K562 (cell line): ENCODE measurements around the gene NET1. TPM values are rescaled to one million over a fixed set of nuclear protein-coding genes. Genes with fewer than 3 reads are reported as not detected.

ENCODE experiments used
- ATAC-seq: fragments of 200-7000 bp; cut with Tn5 transposase; 3 replicates; pipeline ENCODE4 v1.9.1; 2020; ENCODE audit warnings: moderate library complexity
- BruUV-seq: library from RNA; stranded (reverse); fragments of 400-500 nt; replicated peaks from 2 replicates; lab custom pipeline; 2021; lab: Mats Ljungman, UMichigan
- CTCF ChIA-PET: fragments of 300-600 bp; formaldehyde crosslinking; extraction: SDS; loops from one replicate; lab custom pipeline; 2021; ENCODE audit warnings: low intra/inter-chr PET ratio; lab: Yijun Ruan, JAX
- POLR2A ChIA-PET: fragments of 300-600, 350-650 bp; sonication (Branson Sonifier 250); formaldehyde crosslinking; extraction: SDS; loops from one replicate; lab custom pipeline; 2021; ENCODE audit warnings: antibody characterized with exemption, inconsistent platforms; lab: Yijun Ruan, JAX
- DNase-seq, 4 experiments: peaks; one replicate each; pipeline versions ENCODE4 v3.0.0 to v3.0.0-alpha.2; 2011 to 2018; ENCODE audit warnings: low spot score in 3 of 4, mixed read lengths in 3 of 4; ENCODE audit errors: extremely low read depth in 1 of 4
- FAIRE-seq: peaks from 2 replicates; lab custom pipeline; 2011; peaks lifted over from hg19 to GRCh38; lab: Jason Lieb, UNC
- H2AFZ ChIP-seq: 2 replicates; pipeline ENCODE4 v1.6.0; 2011; ENCODE audit warnings: low read depth, low read length, control low read depth, inconsistent platforms
- H3K27ac ChIP-seq: fragments of 200-600 bp; 3 replicates; pipeline ENCODE4 v1.8.0; 2011; ENCODE audit warnings: low read depth, mild to moderate bottlenecking, control low read depth, inconsistent platforms, low read length, moderate library complexity, mixed read lengths; ENCODE audit errors: extremely low read depth
- H3K27me3 ChIP-seq, 2 experiments: fragments of 300-600 bp in 1 of 2; 2 replicates in 1 of 2; 3 replicates in 1 of 2; pipeline versions ENCODE4 v1.6.0 to v1.8.0; 2011; ENCODE audit warnings: inconsistent platforms in 2 of 2, low read length in 2 of 2, mild to moderate bottlenecking in 1 of 2, mixed read lengths in 1 of 2, moderate library complexity in 1 of 2; ENCODE audit not compliant: control insufficient read depth in 2 of 2, insufficient read depth in 2 of 2
- H3K36me3 ChIP-seq: fragments of 300-600 bp; 3 replicates; pipeline ENCODE4 v1.8.0; 2011; ENCODE audit warnings: mild to moderate bottlenecking, low read length, inconsistent platforms; ENCODE audit not compliant: control insufficient read depth, insufficient read depth
- H3K4me1 ChIP-seq, 2 experiments: fragments of 200-600 bp in 1 of 2; replicated peaks in 1 of 2; 2 replicates in 1 of 2; 3 replicates in 1 of 2; pipeline versions ENCODE4 v1.5.1 to v1.8.0; 2011; ENCODE audit warnings: inconsistent platforms in 2 of 2, low read length in 2 of 2, mild to moderate bottlenecking in 1 of 2, mixed read lengths in 1 of 2, moderate library complexity in 1 of 2; ENCODE audit not compliant: control insufficient read depth in 2 of 2, insufficient read depth in 2 of 2
- H3K4me2 ChIP-seq: 2 replicates; pipeline ENCODE4 v1.6.1; 2011; ENCODE audit warnings: low read length, control low read depth, inconsistent platforms, mixed read lengths; ENCODE audit not compliant: insufficient read depth
- H3K4me3 ChIP-seq: fragments of 200-600 bp; sonication (generic), shearing (Covaris generic); 2 replicates; pipeline ENCODE4 v1.5.1; 2016; ENCODE audit warnings: control low read depth, inconsistent platforms
- H3K79me2 ChIP-seq: fragments of 200-600 bp; 3 replicates; pipeline ENCODE4 v1.8.0; 2011; ENCODE audit warnings: low read length, inconsistent platforms; ENCODE audit not compliant: control insufficient read depth, insufficient read depth
- H3K9ac ChIP-seq, 2 experiments: 2 replicates each; pipeline versions ENCODE4 v1.6.0 to v1.6.1; 2011; ENCODE audit warnings: low read depth in 2 of 2, low read length in 2 of 2, control low read depth in 1 of 2, inconsistent platforms in 1 of 2, mild to moderate bottlenecking in 1 of 2, mixed read lengths in 1 of 2; ENCODE audit not compliant: insufficient read depth in 1 of 2
- H3K9me1 ChIP-seq: one replicate; pipeline ENCODE4 v1.6.0; 2011; ENCODE audit warnings: inconsistent platforms, mild to moderate bottlenecking, low read length, moderate library complexity; ENCODE audit not compliant: control insufficient read depth, insufficient read depth
- H3K9me3 ChIP-seq: replicated peaks from 2 replicates; pipeline ENCODE4 v1.5.1; 2011; ENCODE audit warnings: low read depth, low read length, inconsistent platforms; ENCODE audit not compliant: control insufficient read depth, insufficient read depth
- H4K20me1 ChIP-seq: replicated peaks from 2 replicates; pipeline ENCODE4 v1.6.1; 2011; ENCODE audit warnings: low read length, inconsistent platforms, mixed read lengths; ENCODE audit not compliant: control insufficient read depth, insufficient read depth
- CC2D1A ChIP-seq: fragments of 450-650 bp; IDR thresholded peaks from 2 replicates; pipeline ENCODE4 v1.6.1; 2017; ENCODE audit warnings: mild to moderate bottlenecking
- E4F1 ChIP-seq: fragments of 250-450 bp; sonication (Bioruptor Pico); IDR thresholded peaks from 2 replicates; pipeline ENCODE4 v1.5.0; 2021; ENCODE audit warnings: mild to moderate bottlenecking, borderline replicate concordance
- IRF1 ChIP-seq: sonication (generic); formaldehyde crosslinking; IDR thresholded peaks from 2 replicates; pipeline ENCODE4 v1.8.0; 2022; ENCODE audit warnings: missing genetic modification reagents, mild to moderate bottlenecking, borderline replicate concordance
- ZNF347 ChIP-seq: fragments of 450-650 bp; formaldehyde crosslinking; IDR thresholded peaks from 2 replicates; pipeline ENCODE4 v1.4.0; 2020; ENCODE audit warnings: low read depth, mild to moderate bottlenecking, moderate library complexity
- ZNF609 ChIP-seq: sonication (generic); formaldehyde crosslinking; IDR thresholded peaks from 2 replicates; pipeline ENCODE4 v1.8.1; 2023; ENCODE audit warnings: missing genetic modification reagents, mild to moderate bottlenecking, borderline replicate concordance
- WGBS: fragments of 100-300 bp; shearing (Covaris generic); methylation state at CpG from one replicate; pipeline ENCODE4 v1.1.6; 2016; ENCODE audit warnings: low coverage, mixed read lengths; ENCODE audit not compliant: insufficient coverage; ENCODE audit errors: missing lambda C conversion rate; 5-methylcytosine and 5-hydroxymethylcytosine counted together
- in situ Hi-C: fragments of 300-500 bp; cut with MboI; formaldehyde crosslinking; loops from 4 replicates; pipeline ENCODE4 v1.15.0; 2018; ENCODE audit warnings: inconsistent platforms, mixed read lengths
- intact Hi-C: fragments of 100-400 bp; cut with micrococcal nuclease; formaldehyde crosslinking; loops from 2 replicates; pipeline ENCODE4 v1.14.2; 2022
- polyA plus RNA-seq, 8 experiments: library from polyadenylated mRNA; depleted of rRNA in 4 of 8; stranded (reverse) in 5 of 8; unstranded in 3 of 8; fragments of >200 nt; fragmentation: Nextera tagmentation in 2 of 8; fragmentation: Illumina TruSeq in 1 of 8; extraction: Ambion mirVana in 2 of 8; extraction: Trizol in 1 of 8; gene quantifications; 2 replicates each; pipeline versions ENCODE4 v1.2.1 to v1.2.3, GENCODE V29; 2011 to 2014; ENCODE audit warnings: inconsistent platforms in 1 of 8, missing spikeins in 1 of 8
- total RNA-seq, 7 experiments: library from RNA; depleted of rRNA in 6 of 7; stranded (reverse); fragments of >200 nt in 6 of 7; fragmentation: Illumina TruSeq in 2 of 7; extraction: Trizol in 2 of 7; gene quantifications; 2 replicates each; pipeline versions ENCODE4 v1.2.1 to v1.2.3, GENCODE V29; 2011 to 2021; ENCODE audit warnings: low replicate concordance in 1 of 7

Gene NET1
- total and polyA plus RNA-seq, 9 of the 15 experiments (the other 6 are each of a cell fraction or from before 2014, with no cell fraction given): 47.4 to 258 (median 106) TPM

GRCh38 chr10:5364890-5365338 is 47.4 kb upstream of the NET1 start, which contains the start of gene UCN3:
Gene UCN3, plus strand, starts transcription at chr10:5364966. Its CDS starts 8,755 bp downstream, at chr10:5373721.
- FAIRE-seq (no peak), ATAC-seq (no peak), DNase-seq (no peak)
- H3K27me3 ChIP-seq: peaks cover 0 to 5% of the 10 kb centered on the region in 2 experiments; a peak in 3 of 5 replicates
- WGBS: 52% methylated on average over 20 of the region's 21 CpGs
- POLR2A ChIA-PET: interaction anchor here (0.6 kb wide), 1 partner anchor 816 kb away, joined by 5 read pairs; no protein-coding TSS in a partner anchor
- no peaks in the 10 kb centered on the region for H3K79me2 ChIP-seq
- H3K4me3 ChIP-seq: no peak within 1 kb of the TSS
- no peak within 1 kb of the TSS for H3K27ac ChIP-seq
- CTCF ChIA-PET: interaction anchor here (0.5 kb wide), 1 partner anchor 552 kb away, joined by 3 read pairs; no protein-coding TSS in a partner anchor
- no peak within 1 kb of the TSS for H3K9ac ChIP-seq
- 0 out of 2 replicates have a peak within 1 kb of the TSS, but pooled peaks have one; percentile 6 for H2AFZ ChIP-seq
- no TSS peak for BruUV-seq
- TF ChIP-seq IRF1 (CRISPR knock-in tag) (no peak), CC2D1A (no peak), E4F1 (no peak), ZNF347 (CRISPR knock-in tag) (no peak), ZNF609 (CRISPR knock-in tag) (no peak)
- H3K4me2 ChIP-seq: peak within 1 kb of the TSS; percentile 19; the same call in 1 of the 2 replicates
- H3K9me3 ChIP-seq: no peaks in the 10 kb centered on the region
- H3K9me1 ChIP-seq: no peaks in the 10 kb centered on the region
- in situ Hi-C loops: no loop called here
- H4K20me1 ChIP-seq: no peaks in the 10 kb centered on the region
- intact Hi-C loops: no loop called here
- H3K36me3 ChIP-seq: no peaks in the 10 kb centered on the region
- H3K4me1 ChIP-seq: peaks cover 3 to 8% of the 10 kb centered on the region in 2 experiments; a peak in 4 of 5 replicates
